Measurements from ENCODE around the gene TBC1D1.

The TBC1D1 gene

DNA sequence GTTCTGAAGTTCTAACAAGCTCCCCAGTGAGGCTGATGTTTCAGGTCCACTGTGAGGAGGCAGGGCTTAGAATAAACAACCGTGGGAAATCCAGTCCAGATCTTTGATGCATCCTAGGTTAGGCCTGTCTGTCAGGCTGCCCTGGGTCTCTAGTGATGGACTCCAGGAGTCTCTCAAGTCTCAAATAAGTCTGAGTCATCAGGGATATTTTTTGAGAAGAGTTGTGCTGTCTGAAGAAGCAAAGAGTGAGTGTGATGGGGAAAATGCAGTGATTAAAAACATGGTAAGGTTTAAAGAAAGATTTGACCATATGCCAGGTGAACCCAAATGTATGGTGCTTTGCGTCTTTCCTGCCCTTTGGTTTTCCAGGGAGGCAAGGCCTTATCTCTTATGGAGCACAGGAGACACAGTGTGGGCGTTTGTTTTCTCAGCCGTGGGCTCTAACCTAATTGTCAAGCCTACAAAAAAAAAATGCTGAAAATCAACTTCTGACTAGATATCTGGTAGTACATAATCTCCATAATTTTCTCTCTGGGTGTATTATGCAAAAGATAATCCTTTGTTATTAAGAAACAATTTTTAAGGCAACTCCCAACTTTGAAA is 170.0 kb downstream of the TBC1D1 start:
- DNase-seq (ENCODE audit: low spot score) = no peak
- TF ChIP-seq, protein P1, sequence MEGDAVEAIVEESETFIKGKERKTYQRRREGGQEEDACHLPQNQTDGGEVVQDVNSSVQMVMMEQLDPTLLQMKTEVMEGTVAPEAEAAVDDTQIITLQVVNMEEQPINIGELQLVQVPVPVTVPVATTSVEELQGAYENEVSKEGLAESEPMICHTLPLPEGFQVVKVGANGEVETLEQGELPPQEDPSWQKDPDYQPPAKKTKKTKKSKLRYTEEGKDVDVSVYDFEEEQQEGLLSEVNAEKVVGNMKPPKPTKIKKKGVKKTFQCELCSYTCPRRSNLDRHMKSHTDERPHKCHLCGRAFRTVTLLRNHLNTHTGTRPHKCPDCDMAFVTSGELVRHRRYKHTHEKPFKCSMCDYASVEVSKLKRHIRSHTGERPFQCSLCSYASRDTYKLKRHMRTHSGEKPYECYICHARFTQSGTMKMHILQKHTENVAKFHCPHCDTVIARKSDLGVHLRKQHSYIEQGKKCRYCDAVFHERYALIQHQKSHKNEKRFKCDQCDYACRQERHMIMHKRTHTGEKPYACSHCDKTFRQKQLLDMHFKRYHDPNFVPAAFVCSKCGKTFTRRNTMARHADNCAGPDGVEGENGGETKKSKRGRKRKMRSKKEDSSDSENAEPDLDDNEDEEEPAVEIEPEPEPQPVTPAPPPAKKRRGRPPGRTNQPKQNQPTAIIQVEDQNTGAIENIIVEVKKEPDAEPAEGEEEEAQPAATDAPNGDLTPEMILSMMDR (IDR thresholded peaks at IDR 0.05; ENCODE audit: extremely low read depth, insufficient read depth, missing control alignments) = no peak
- in situ Hi-C loops (cut with MboI; ENCODE audit: low pct_unique_long_range_greater_than_20kb, low sequenced_read_pairs, unreplicated experiment) = loop anchor here (10.0 to 25.0 kb wide), 3 partner anchors 251 to 676 kb away; no protein-coding TSS in a partner anchor

DNA sequence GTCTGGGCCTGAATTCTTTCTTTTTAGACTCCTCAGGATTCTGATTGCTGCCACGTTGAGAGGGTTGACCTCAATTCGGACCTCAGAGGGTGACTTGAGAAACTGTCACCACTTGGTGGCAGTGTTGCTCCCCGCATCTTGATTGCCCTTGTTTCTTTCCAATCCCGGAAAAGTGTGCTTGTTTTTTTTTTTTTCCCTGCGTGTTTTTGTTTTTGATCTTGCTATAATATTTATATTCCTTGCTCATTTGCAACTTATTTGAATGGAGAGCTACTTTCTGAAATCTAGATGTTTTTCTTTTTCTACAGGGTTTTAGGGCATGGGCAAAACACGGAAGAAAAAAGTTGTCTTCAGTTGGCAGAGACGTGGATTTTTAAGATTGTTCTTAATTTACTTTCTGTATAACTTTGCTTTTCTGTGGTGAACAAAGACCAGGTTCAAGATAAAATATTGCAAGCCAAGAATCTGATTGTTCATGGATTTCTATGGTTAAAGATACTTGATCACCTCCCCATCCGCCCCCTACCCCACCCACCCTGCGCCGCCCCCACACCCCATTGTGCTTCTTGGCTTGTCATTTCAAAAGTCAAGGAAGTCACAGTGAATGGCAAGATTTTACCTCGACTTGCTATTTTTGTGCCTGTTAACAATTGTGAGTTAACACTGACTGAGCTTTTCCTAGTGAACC is 171.3 kb downstream of the TBC1D1 start:
- TF ChIP-seq, protein P1 (IDR thresholded peaks at IDR 0.05; ENCODE audit: extremely low read depth, insufficient read depth, missing control alignments) = peak; percentile 73
- in situ Hi-C loops (cut with MboI; ENCODE audit: low pct_unique_long_range_greater_than_20kb, low sequenced_read_pairs, unreplicated experiment) = loop anchor here (10.0 to 25.0 kb wide), 3 partner anchors 250 to 675 kb away; no protein-coding TSS in a partner anchor
- DNase-seq (ENCODE audit: low spot score) = peak; percentile 56

DNA sequence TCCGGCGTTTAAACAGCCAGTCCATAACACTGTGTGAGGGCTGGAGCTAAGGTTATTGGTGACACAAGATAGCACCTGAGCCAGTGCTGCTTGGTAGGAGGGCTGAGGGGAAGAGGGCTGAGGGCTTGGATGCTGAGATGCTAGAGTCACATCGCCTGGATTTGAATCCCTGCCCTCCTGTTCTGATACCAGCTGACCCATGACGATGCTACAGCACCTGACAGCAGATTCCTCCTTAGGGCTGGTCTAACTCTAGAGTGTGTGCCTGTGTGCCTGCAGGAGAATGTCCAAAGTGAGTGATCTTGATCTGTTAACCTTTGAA is 171.9 kb downstream of the TBC1D1 start:
- TF ChIP-seq, protein P1 (IDR thresholded peaks at IDR 0.05; ENCODE audit: extremely low read depth, insufficient read depth, missing control alignments) = no peak
- in situ Hi-C loops (cut with MboI; ENCODE audit: low pct_unique_long_range_greater_than_20kb, low sequenced_read_pairs, unreplicated experiment) = loop anchor here (10.0 to 25.0 kb wide), 3 partner anchors 250 to 675 kb away; no protein-coding TSS in a partner anchor
- DNase-seq (ENCODE audit: low spot score) = no peak

DNA sequence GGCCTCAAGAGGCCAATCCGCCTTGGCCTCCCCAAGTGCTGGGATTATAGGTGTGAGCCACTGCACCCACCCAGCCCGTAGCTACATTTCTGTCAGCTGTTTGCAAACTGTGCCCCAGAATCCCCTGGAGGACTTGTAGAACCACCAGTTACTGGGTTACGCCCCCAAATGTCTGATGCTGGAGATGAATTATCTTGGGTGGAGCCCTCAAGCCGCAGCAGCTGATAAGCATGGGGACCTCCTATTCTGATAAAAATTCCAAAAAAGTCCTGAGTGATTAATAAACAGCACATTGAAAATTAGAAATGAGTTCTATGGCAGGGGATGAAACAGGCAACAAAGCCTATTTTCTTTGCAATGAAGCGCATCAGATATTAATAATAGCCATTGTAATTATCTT is 174.3 kb downstream of the TBC1D1 start:
- TF ChIP-seq, protein P1 (IDR thresholded peaks at IDR 0.05; ENCODE audit: extremely low read depth, insufficient read depth, missing control alignments) = no peak
- in situ Hi-C loops (cut with MboI; ENCODE audit: low pct_unique_long_range_greater_than_20kb, low sequenced_read_pairs, unreplicated experiment) = loop anchor here (10.0 to 25.0 kb wide), 3 partner anchors 247 to 672 kb away; no protein-coding TSS in a partner anchor
- no peak for DNase-seq (ENCODE audit: low spot score)

DNA sequence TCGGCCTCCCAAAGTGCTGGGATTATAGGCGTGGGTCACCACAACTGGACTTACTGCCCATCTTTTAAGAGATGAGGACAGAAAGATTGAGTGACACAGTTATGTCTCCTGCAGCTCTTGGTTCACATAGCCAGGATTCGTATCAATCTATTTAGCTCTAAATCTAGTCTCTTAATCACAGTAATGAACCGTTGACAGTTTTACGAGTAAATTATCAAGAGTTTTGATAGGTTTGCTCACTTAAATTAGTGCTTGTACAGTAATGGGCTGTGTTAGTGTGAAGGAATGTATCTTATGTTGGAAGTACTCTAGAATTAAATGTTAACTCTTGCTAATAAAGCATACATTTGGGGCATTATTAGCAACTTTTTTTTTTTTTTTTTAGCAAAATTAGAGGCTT is 175.0 kb downstream of the TBC1D1 start:
- DNase-seq (ENCODE audit: low spot score) = no peak
- TF ChIP-seq, protein P1 (IDR thresholded peaks at IDR 0.05; ENCODE audit: extremely low read depth, insufficient read depth, missing control alignments) = no peak
- in situ Hi-C loops (cut with MboI; ENCODE audit: low pct_unique_long_range_greater_than_20kb, low sequenced_read_pairs, unreplicated experiment) = loop anchor here (10.0 to 25.0 kb wide), 3 partner anchors 246 to 671 kb away; no protein-coding TSS in a partner anchor

DNA sequence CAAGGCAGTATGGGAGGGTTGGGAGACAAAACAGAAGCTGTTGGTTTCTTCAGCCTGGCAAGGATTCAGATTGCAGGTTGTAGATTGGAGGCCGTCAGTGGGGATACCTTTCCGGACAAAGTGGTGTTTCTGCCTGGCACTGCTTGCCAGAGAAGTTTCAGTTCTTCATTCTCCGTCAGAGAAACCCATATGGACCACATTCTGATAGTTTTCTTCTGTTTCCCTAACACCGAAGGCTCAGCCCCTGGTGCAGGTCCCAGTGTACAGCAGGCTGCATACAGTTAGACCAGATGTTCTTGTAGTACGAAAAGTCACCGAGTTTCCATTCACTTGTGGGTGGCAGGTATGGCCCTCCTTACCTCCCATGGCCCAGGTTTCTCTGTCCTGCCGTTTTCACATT is 176.6 kb downstream of the TBC1D1 start:
- TF ChIP-seq, protein P1 (IDR thresholded peaks at IDR 0.05; ENCODE audit: extremely low read depth, insufficient read depth, missing control alignments) = no peak
- DNase-seq (ENCODE audit: low spot score) = no peak
- in situ Hi-C loops (cut with MboI; ENCODE audit: low pct_unique_long_range_greater_than_20kb, low sequenced_read_pairs, unreplicated experiment) = loop anchor here (10.0 to 25.0 kb wide), 3 partner anchors 245 to 670 kb away; no protein-coding TSS in a partner anchor

All from GM13977 (cell line).